PC-9 (cell line): Measurements from ENCODE around the gene SPIRE2. TPM values are rescaled to one million over a fixed set of nuclear protein-coding genes. Genes with fewer than 3 reads are reported as not detected.

Experiments
- BruUV-seq: library from RNA; stranded (reverse); fragments of 400-500 nt; replicated peaks from 2 replicates; lab custom pipeline; 2021; lab: Mats Ljungman, UMichigan
- CTCF ChIA-PET: fragments of 300-600 bp; sonication (Branson Sonifier 250); formaldehyde crosslinking; loops from one replicate; lab custom pipeline; 2022; ENCODE audit warnings: antibody characterized with exemption; lab: Charles Lee
- POLR2A ChIA-PET: fragments of 300-600 bp; sonication (Branson Sonifier 250); formaldehyde crosslinking; loops from one replicate; lab custom pipeline; 2022; ENCODE audit warnings: antibody characterized with exemption; ENCODE audit not compliant: unreplicated experiment; lab: Charles Lee
- DNase-seq, 2 experiments: peaks; one replicate each; pipeline versions ENCODE4 v3.0.0 to v3.0.0-alpha.2; 2015 to 2022; ENCODE audit warnings: mixed read lengths in 1 of 2
- H2AFZ ChIP-seq: fragments of 200-600 bp; sonication (generic); 2 replicates; pipeline ENCODE4 v1.8.1; 2017; ENCODE audit warnings: antibody characterized with exemption
- H3F3A ChIP-seq: fragments of 200-600 bp; sonication (generic); 2 replicates; pipeline ENCODE4 v1.8.1; 2017; ENCODE audit warnings: antibody characterized with exemption, mild to moderate bottlenecking, low read depth; ENCODE audit not compliant: insufficient read depth
- H3K27ac ChIP-seq: fragments of 200-600 bp; sonication (generic); 2 replicates; pipeline ENCODE4 v1.6.1; 2016; ENCODE audit warnings: mixed run types
- H3K27me3 ChIP-seq: fragments of 200-600 bp; sonication (generic); 2 replicates; pipeline ENCODE4 v1.6.1; 2016; ENCODE audit warnings: low read depth, mixed run types; ENCODE audit not compliant: insufficient read depth
- H3K36me3 ChIP-seq: fragments of 200-600 bp; sonication (generic); 2 replicates; pipeline ENCODE4 v1.6.1; 2016; ENCODE audit warnings: low read depth, mixed run types
- H3K4me1 ChIP-seq: fragments of 200-600 bp; sonication (generic); replicated peaks from 2 replicates; pipeline ENCODE4 v1.6.1; 2016; ENCODE audit warnings: mixed run types; ENCODE audit not compliant: insufficient read depth
- H3K4me2 ChIP-seq: fragments of 200-600 bp; sonication (generic); 2 replicates; pipeline ENCODE4 v1.6.1; 2017; ENCODE audit warnings: mixed run types
- H3K4me3 ChIP-seq: fragments of 200-600 bp; sonication (generic); 2 replicates; pipeline ENCODE4 v1.6.1; 2016; ENCODE audit warnings: mixed run types
- H3K79me2 ChIP-seq: fragments of 200-600 bp; sonication (generic); 2 replicates; pipeline ENCODE4 v1.6.1; 2017; ENCODE audit warnings: low read depth, mixed run types
- H3K9me2 ChIP-seq: fragments of 200-600 bp; sonication (generic); 2 replicates; pipeline ENCODE4 v1.8.1; 2017; ENCODE audit warnings: mild to moderate bottlenecking; ENCODE audit not compliant: insufficient read depth
- H3K9me3 ChIP-seq: fragments of 200-600 bp; sonication (generic); 2 replicates; pipeline ENCODE4 v1.8.1; 2016; ENCODE audit warnings: low read depth; ENCODE audit not compliant: insufficient read depth
- H4K20me1 ChIP-seq: fragments of 200-600 bp; sonication (generic); 2 replicates; pipeline ENCODE4 v1.8.1; 2017; ENCODE audit not compliant: insufficient read depth
- EZH2 ChIP-seq: fragments of 200-600 bp; sonication (generic); IDR thresholded peaks from 2 replicates; pipeline ENCODE4 v1.8.0; 2017; ENCODE audit warnings: antibody characterized with exemption, low read depth
- intact Hi-C: fragments of 100-400 bp; cut with micrococcal nuclease; formaldehyde crosslinking; loops from one replicate; pipeline ENCODE4 v1.10.0; 2022; ENCODE audit not compliant: unreplicated experiment
- total RNA-seq: library from RNA; stranded (reverse); gene quantifications from 2 replicates; pipeline ENCODE4 v1.2.3, GENCODE V29; 2021
- TF ChIP-seq, protein P1 (sequence below): fragments of 200-600 bp; sonication (generic); conservative IDR thresholded peaks from 2 replicates; pipeline ENCODE4 v1.6.1; 2017; ENCODE audit warnings: mixed run types, antibody characterized with exemption, mild to moderate bottlenecking, moderate library complexity

SPIRE2 gene
- total RNA-seq, 1 experiment from 2014 or later, result 34.5 TPM

DNA sequence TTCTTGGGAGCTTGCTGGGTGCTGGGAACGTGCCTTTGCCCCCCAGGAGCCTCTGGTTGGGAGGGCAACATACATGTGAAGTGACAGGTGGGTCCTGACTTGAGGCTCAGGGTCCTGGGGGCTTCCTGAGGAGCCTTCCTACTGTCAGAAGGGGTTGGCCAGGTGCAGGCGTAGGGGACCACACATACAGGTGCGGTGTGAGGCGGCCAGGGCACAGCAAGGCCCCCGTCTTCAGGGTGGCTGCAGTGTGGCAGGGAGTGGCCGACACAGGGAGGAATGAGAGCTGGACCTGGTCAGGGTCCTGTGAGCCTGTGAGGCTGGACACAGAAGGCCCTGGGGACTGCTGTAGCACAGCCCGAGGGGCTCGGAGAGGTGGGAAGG lies 55.8 kb downstream of the SPIRE2 start:
- Histone ChIP-seq H3K79me2 (peaks cover 35% of the 10 kb centered on the region), H3K4me3 (no peak overlapping the region), H3K4me2 (no peak overlapping the region), H3F3A (no peaks in the 10 kb centered on the region), H3K27me3 (no peaks in the 10 kb centered on the region), H3K9me2 (no peaks in the 10 kb centered on the region), H3K9me3 (no peaks in the 10 kb centered on the region), H3K36me3 (peaks cover 22% of the 10 kb centered on the region), H3K4me1 (no peaks in the 10 kb centered on the region), H3K27ac (no peak overlapping the region), H2AFZ (no peak overlapping the region), H4K20me1 (peaks cover 45% of the 10 kb centered on the region)
- POLR2A ChIA-PET, result no interaction called here
- intact Hi-C loops, result no loop called here
- CTCF ChIA-PET, result no interaction called here
- BruUV-seq, result no TSS peak
- no peak for TF ChIP-seq EZH2
- TF ChIP-seq, protein P1, sequence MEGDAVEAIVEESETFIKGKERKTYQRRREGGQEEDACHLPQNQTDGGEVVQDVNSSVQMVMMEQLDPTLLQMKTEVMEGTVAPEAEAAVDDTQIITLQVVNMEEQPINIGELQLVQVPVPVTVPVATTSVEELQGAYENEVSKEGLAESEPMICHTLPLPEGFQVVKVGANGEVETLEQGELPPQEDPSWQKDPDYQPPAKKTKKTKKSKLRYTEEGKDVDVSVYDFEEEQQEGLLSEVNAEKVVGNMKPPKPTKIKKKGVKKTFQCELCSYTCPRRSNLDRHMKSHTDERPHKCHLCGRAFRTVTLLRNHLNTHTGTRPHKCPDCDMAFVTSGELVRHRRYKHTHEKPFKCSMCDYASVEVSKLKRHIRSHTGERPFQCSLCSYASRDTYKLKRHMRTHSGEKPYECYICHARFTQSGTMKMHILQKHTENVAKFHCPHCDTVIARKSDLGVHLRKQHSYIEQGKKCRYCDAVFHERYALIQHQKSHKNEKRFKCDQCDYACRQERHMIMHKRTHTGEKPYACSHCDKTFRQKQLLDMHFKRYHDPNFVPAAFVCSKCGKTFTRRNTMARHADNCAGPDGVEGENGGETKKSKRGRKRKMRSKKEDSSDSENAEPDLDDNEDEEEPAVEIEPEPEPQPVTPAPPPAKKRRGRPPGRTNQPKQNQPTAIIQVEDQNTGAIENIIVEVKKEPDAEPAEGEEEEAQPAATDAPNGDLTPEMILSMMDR, result no peak
- DNase-seq, result no peak

DNA sequence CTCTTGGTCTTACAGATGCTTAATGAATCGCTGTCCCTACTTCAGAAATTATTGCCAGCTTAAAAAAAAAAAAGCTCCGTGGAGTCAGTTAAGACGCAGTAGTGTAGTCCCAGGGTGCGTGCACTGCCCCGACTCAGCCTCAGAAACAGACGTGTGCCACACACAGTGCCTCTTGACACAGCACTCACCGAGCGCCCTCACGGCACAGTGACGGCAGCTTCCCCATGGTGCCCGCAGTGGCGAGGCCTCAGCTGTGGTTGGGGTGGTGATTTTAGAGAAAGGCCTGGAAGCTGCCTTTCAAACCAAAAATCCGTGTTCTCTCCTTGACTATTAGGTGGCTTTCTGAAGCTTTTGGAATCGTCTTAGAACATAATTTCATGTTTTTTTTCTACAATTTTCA lies 59.0 kb downstream of the SPIRE2 start:
- peaks cover 7% of the 10 kb centered on the region for H3K79me2 ChIP-seq
- POLR2A ChIA-PET, result no interaction called here

DNA sequence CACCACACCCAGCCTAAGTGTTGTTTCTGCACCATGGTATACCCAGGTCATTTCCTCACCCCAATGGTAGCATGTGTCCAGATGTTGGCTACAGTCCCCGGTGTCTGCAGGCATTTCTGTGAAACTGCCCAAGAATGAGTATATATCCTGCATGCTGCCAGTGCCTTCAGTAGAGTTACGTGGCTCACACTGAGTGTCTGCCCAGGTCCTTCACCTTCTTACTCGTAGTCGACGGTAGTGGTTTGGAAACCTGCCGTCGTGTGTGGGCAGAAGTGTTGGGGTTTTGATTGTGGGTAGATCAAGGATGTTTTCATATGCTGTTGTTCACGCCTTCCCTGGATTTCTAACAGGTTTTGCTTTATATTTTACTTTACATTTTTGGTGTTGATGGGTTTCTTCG lies 61.9 kb downstream of the SPIRE2 start:
- Histone ChIP-seq H4K20me1 (peaks cover 24% of the 10 kb centered on the region), H3K4me1 (no peaks in the 10 kb centered on the region), H3K4me2 (no peak overlapping the region), H3K9me3 (no peaks in the 10 kb centered on the region), H3K27ac (no peak overlapping the region), H3K4me3 (no peak overlapping the region), H3K9me2 (no peaks in the 10 kb centered on the region), H3F3A (no peaks in the 10 kb centered on the region; the same call in 1 of the 2 replicates), H2AFZ (no peak overlapping the region), H3K27me3 (no peaks in the 10 kb centered on the region), H3K79me2 (no peaks in the 10 kb centered on the region), H3K36me3 (peaks cover 10% of the 10 kb centered on the region)
- no peak for DNase-seq
- POLR2A ChIA-PET, result interaction anchor here (0.6 kb wide), 1 partner anchor 133 kb away, joined by 3 read pairs; no protein-coding TSS in a partner anchor
- intact Hi-C loops, result no loop called here
- CTCF ChIA-PET, result no interaction called here
- BruUV-seq, result no TSS peak
- no peak for TF ChIP-seq EZH2
- TF ChIP-seq, protein P1, result no peak

More for the DNA sequence above, 59.0 kb downstream of the SPIRE2 start:
- Histone ChIP-seq H4K20me1 (peaks cover 39% of the 10 kb centered on the region), H3K27me3 (no peaks in the 10 kb centered on the region), H3K9me2 (no peaks in the 10 kb centered on the region), H3K27ac (no peak overlapping the region), H3K4me3 (no peak overlapping the region), H3F3A (no peaks in the 10 kb centered on the region), H3K4me1 (no peaks in the 10 kb centered on the region), H2AFZ (no peak overlapping the region), H3K36me3 (peaks cover 24% of the 10 kb centered on the region), H3K9me3 (no peaks in the 10 kb centered on the region), H3K4me2 (no peak overlapping the region)
- intact Hi-C loops, result no loop called here
- no peak for DNase-seq
- CTCF ChIA-PET, result no interaction called here
- BruUV-seq, result no TSS peak
- TF ChIP-seq, protein P1, result no peak
- no peak for TF ChIP-seq EZH2
